ENCODE results near the gene CAPS2.

- TF ChIP-seq, protein P1, sequence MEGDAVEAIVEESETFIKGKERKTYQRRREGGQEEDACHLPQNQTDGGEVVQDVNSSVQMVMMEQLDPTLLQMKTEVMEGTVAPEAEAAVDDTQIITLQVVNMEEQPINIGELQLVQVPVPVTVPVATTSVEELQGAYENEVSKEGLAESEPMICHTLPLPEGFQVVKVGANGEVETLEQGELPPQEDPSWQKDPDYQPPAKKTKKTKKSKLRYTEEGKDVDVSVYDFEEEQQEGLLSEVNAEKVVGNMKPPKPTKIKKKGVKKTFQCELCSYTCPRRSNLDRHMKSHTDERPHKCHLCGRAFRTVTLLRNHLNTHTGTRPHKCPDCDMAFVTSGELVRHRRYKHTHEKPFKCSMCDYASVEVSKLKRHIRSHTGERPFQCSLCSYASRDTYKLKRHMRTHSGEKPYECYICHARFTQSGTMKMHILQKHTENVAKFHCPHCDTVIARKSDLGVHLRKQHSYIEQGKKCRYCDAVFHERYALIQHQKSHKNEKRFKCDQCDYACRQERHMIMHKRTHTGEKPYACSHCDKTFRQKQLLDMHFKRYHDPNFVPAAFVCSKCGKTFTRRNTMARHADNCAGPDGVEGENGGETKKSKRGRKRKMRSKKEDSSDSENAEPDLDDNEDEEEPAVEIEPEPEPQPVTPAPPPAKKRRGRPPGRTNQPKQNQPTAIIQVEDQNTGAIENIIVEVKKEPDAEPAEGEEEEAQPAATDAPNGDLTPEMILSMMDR (IDR thresholded peaks at IDR 0.05) = no peak
- TF ChIP-seq POLR2A (IDR thresholded peaks at IDR 0.05) = no peak
These were observed 41.3 kb downstream of the CAPS2 start for GRCh38 chr12:75288860-75289259.
